HL-60/S4 (cell line): Measurements from ENCODE around the gene KYNU.
"Not testable (repeated sequence)": the region's sequence is repeated elsewhere in the genome, so short reads cannot be mapped to it uniquely, and the experiment has no call there.

ENCODE experiments used
- in situ Hi-C: fragments of 300-500 bp; cut with MboI; formaldehyde crosslinking; loops from 2 replicates; pipeline ENCODE4 v1.14.3; 2022; ENCODE audit warnings: low sequenced_read_pairs

KYNU gene

GRCh38 chr2:143083636-143084035 lies 206.2 kb downstream of the KYNU start:
- in situ Hi-C loops = no loop called here

GRCh38 chr2:143084462-143084861 lies 207.0 kb downstream of the KYNU start:
- in situ Hi-C loops = no loop called here

GRCh38 chr2:143085125-143085784 lies 207.8 kb downstream of the KYNU start:
- in situ Hi-C loops = no loop called here

GRCh38 chr2:143087033-143087432 lies 209.6 kb downstream of the KYNU start:
- in situ Hi-C loops = no loop called here

GRCh38 chr2:143088388-143088787 lies 210.9 kb downstream of the KYNU start:
- in situ Hi-C loops = no loop called here

- in situ Hi-C loops = not testable (repeated sequence)
Observed at GRCh38 chr2:143089520-143089919, 212.1 kb downstream of the KYNU start.
